Endothelial cell of umbilical vein (primary cell): ENCODE measurements around the gene XDH. TPM values are rescaled to one million over a fixed set of nuclear protein-coding genes. Genes with fewer than 3 reads are reported as not detected.

Source experiments
- BruUV-seq: library from RNA; stranded (reverse); fragments of 400-500 nt; replicated peaks from 2 replicates; lab custom pipeline; 2021; lab: Mats Ljungman, UMichigan
- CTCF ChIA-PET: fragments of 300-600, 350-600 bp; sonication (Branson Sonifier 250); formaldehyde crosslinking; loops from one replicate; lab custom pipeline; 2021; ENCODE audit warnings: antibody characterized with exemption, inconsistent platforms; lab: Charles Lee
- POLR2A ChIA-PET: fragments of 300-600, 350-600 bp; sonication (Branson Sonifier 250); formaldehyde crosslinking; loops from one replicate; lab custom pipeline; 2021; ENCODE audit warnings: antibody characterized with exemption, inconsistent platforms; lab: Charles Lee
- DNase-seq: peaks from one replicate; pipeline ENCODE4 v3.0.0-alpha.2; 2011; ENCODE audit warnings: low read depth, low spot score
- FAIRE-seq: peaks from 2 replicates; lab custom pipeline; 2011; peaks lifted over from hg19 to GRCh38; lab: Jason Lieb, UNC
- H2AFZ ChIP-seq: 2 replicates; pipeline ENCODE4 v1.6.0; 2012; ENCODE audit warnings: low read depth, low read length, control low read depth, inconsistent platforms
- H3K27ac ChIP-seq: 2 replicates; pipeline ENCODE4 v1.5.1; 2011; ENCODE audit warnings: low read depth, mild to moderate bottlenecking, control low read depth, low read length, moderate library complexity; ENCODE audit not compliant: insufficient read depth
- H3K27me3 ChIP-seq, 2 experiments: 2 replicates each; pipeline versions ENCODE4 v1.6.0 to v1.6.1; 2011; ENCODE audit warnings: low read length in 2 of 2, mixed read lengths in 1 of 2; ENCODE audit not compliant: control insufficient read depth in 2 of 2, insufficient read depth in 2 of 2
- H3K36me3 ChIP-seq, 2 experiments: 2 replicates in 1 of 2; 3 replicates in 1 of 2; pipeline ENCODE4 v1.5.1; 2011; ENCODE audit warnings: low read length in 2 of 2, mild to moderate bottlenecking in 1 of 2, moderate library complexity in 1 of 2; ENCODE audit not compliant: control insufficient read depth in 2 of 2, insufficient read depth in 2 of 2; ENCODE audit errors: extremely low read depth in 1 of 2
- H3K4me1 ChIP-seq: 3 replicates; pipeline ENCODE4 v1.5.1; 2011; ENCODE audit warnings: mild to moderate bottlenecking, low read length; ENCODE audit not compliant: control insufficient read depth, insufficient read depth; ENCODE audit errors: extremely low read depth
- H3K4me2 ChIP-seq: 2 replicates; pipeline ENCODE4 v1.6.1; 2011; ENCODE audit warnings: low read length, control low read depth, mixed read lengths; ENCODE audit not compliant: insufficient read depth
- H3K4me3 ChIP-seq, 3 experiments: fragments of 200-600 bp in 1 of 3; sonication (generic), shearing (Covaris generic) in 1 of 3; replicated peaks in 1 of 3; 2 replicates each; pipeline ENCODE4 v1.5.1; 2011 to 2016; ENCODE audit warnings: control low read depth in 3 of 3, low read length in 3 of 3, mild to moderate bottlenecking in 2 of 3, inconsistent platforms in 1 of 3, low read depth in 1 of 3, moderate library complexity in 1 of 3; ENCODE audit not compliant: insufficient read depth in 1 of 3
- H3K79me2 ChIP-seq: 2 replicates; pipeline ENCODE4 v1.6.0; 2012; ENCODE audit warnings: low read length, inconsistent platforms; ENCODE audit not compliant: control insufficient read depth, insufficient read depth
- H3K9ac ChIP-seq: replicated peaks from 2 replicates; pipeline ENCODE3; 2011; ENCODE audit warnings: low read length, control low read depth; ENCODE audit not compliant: insufficient read depth; ENCODE audit errors: extremely low read depth
- H3K9me1 ChIP-seq: replicated peaks from 3 replicates; pipeline ENCODE4 v1.6.0; 2011; ENCODE audit warnings: mild to moderate bottlenecking, low read length; ENCODE audit not compliant: control insufficient read depth, insufficient read depth; ENCODE audit errors: extremely low read depth
- H3K9me3 ChIP-seq: replicated peaks from 2 replicates; pipeline ENCODE4 v1.5.1; 2012; ENCODE audit warnings: low read length, inconsistent platforms; ENCODE audit not compliant: control insufficient read depth, insufficient read depth
- H4K20me1 ChIP-seq: replicated peaks from 2 replicates; pipeline ENCODE3; 2011; ENCODE audit warnings: mild to moderate bottlenecking, low read length; ENCODE audit not compliant: control insufficient read depth, insufficient read depth; ENCODE audit errors: extremely low read depth
- CTCF ChIP-seq, 2 donors: IDR thresholded peaks; 1 replicate in 1 of 2; 2 replicates in 1 of 2; pipeline ENCODE4 v1.5.1; 2011; ENCODE audit warnings: low read length in 2 of 2, mild to moderate bottlenecking in 2 of 2, moderate library complexity in 2 of 2, control low read depth in 1 of 2, inconsistent platforms in 1 of 2, low read depth in 1 of 2; ENCODE audit not compliant: insufficient read depth in 1 of 2; ENCODE audit errors: extremely low read depth in 1 of 2
- EZH2 ChIP-seq: IDR thresholded peaks from 2 replicates; pipeline ENCODE4 v1.6.1; 2012; ENCODE audit warnings: borderline replicate concordance, low read depth, mild to moderate bottlenecking, moderate library complexity, low read length, inconsistent platforms; ENCODE audit not compliant: severe bottlenecking
- FOS ChIP-seq: IDR thresholded peaks from 2 replicates; pipeline ENCODE4 v1.6.1; 2011; ENCODE audit warnings: mild to moderate bottlenecking, low read length, moderate library complexity, borderline replicate concordance; ENCODE audit not compliant: insufficient read depth
- GATA2 ChIP-seq: IDR thresholded peaks from 2 replicates; pipeline ENCODE4 v1.7.0; 2011; ENCODE audit warnings: low read depth, mild to moderate bottlenecking, moderate library complexity, mixed read lengths, low read length; ENCODE audit not compliant: insufficient read length, insufficient read depth
- JUN ChIP-seq: IDR thresholded peaks from 2 replicates; pipeline ENCODE4 v1.6.1; 2011; ENCODE audit warnings: borderline replicate concordance, low read depth; ENCODE audit not compliant: insufficient read length, insufficient read depth
- MYC ChIP-seq: IDR thresholded peaks from one replicate; pipeline ENCODE4 v1.6.1; 2011; ENCODE audit warnings: mild to moderate bottlenecking, low read depth, low read length
- POLR2A ChIP-seq: IDR thresholded peaks from 2 replicates; pipeline ENCODE4 v1.6.1; 2012; ENCODE audit warnings: low read depth, mild to moderate bottlenecking, control low read depth, low read length
- POLR2AphosphoS5 ChIP-seq: IDR thresholded peaks from 2 replicates; pipeline ENCODE4 v1.6.1; 2012; ENCODE audit warnings: low read depth, mild to moderate bottlenecking, control low read depth, low read length, moderate library complexity; ENCODE audit not compliant: insufficient read depth
- dilution Hi-C: fragments of 300-500 bp; cut with MboI; formaldehyde crosslinking; loops from one replicate; pipeline ENCODE4 v1.15.0; 2019; ENCODE audit warnings: low sequenced_read_pairs; ENCODE audit not compliant: extremely low pct_ligation_motif_present
- intact Hi-C: fragments of 100-400 bp; cut with micrococcal nuclease; formaldehyde crosslinking; loops from one replicate; pipeline ENCODE4 v1.10.0; 2022
- polyA plus RNA-seq, 4 experiments: library from polyadenylated mRNA; depleted of rRNA in 3 of 4; stranded (reverse) in 3 of 4; unstranded in 1 of 4; fragments of >200 nt; gene quantifications; 2 replicates each; pipeline versions ENCODE4 v1.2.1 to v1.2.3, GENCODE V29; 2011 to 2012; ENCODE audit warnings: missing spikeins in 1 of 4
- total RNA-seq: library from RNA; stranded (reverse); gene quantifications from 2 replicates; pipeline ENCODE4 v1.2.3, GENCODE V29; 2021
- TF ChIP-seq, protein P1 (sequence below): IDR thresholded peaks from 2 replicates; pipeline ENCODE4 v1.6.1; 2011; ENCODE audit not compliant: insufficient read depth, insufficient read length

Gene XDH
- total and polyA plus RNA-seq, 2 donors (not counting 3 experiments of a cell fraction or from before 2014, with no cell fraction given): not detected

DNA sequence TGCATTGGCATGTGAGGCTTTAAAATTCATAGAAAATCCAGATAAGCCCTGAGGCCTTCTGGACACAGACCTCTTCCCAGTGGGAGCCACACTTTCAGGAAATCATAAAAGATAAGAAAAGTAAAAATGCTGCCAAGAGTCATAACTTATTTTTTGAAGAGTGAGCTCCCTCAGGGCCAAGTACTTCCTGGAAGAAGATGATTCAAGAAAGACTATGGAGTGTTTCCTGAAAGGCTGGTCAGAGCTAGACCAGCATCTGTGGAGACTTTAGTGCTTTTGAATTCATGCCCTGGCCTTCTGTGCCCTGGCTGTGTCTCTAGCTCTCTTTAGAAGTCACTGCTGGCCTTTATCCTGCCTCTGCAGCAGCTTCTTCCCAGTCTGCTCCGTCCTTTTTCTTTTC is 6.4 kb upstream of the XDH start:
- TF ChIP-seq MYC (no peak), POLR2A (no peak), JUN (no peak), EZH2 (no peak), CTCF (IDR thresholded peaks at IDR 0.05; ENCODE audit: extremely low read depth in 1 of 2, insufficient read depth in 1 of 2, low read depth in 1 of 2, low read length in 2 of 2) (no peak), GATA2 (no peak), FOS (no peak), POLR2AphosphoS5 (no peak)
- TF ChIP-seq, protein P1, sequence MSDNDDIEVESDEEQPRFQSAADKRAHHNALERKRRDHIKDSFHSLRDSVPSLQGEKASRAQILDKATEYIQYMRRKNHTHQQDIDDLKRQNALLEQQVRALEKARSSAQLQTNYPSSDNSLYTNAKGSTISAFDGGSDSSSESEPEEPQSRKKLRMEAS: no peak
- Histone ChIP-seq H3K4me1 (no peaks in the 10 kb centered on the region), H3K36me3 (no peaks in the 10 kb centered on the region), H3K9me1 (no peaks in the 10 kb centered on the region), H3K9ac (no peak overlapping the region), H3K4me2 (no peak overlapping the region), H3K27ac (no peak overlapping the region), H3K9me3 (no peaks in the 10 kb centered on the region), H2AFZ (no peak overlapping the region), H3K79me2 (no peaks in the 10 kb centered on the region), H3K4me3 (no peak overlapping the region), H3K27me3 (no peaks in the 10 kb centered on the region), H4K20me1 (no peaks in the 10 kb centered on the region)
- no peak for FAIRE-seq
- DNase-seq: no peak
- ChIA-PET POLR2A (no interaction called here), CTCF (no interaction called here)
- intact Hi-C loops (no loop called here), dilution Hi-C loops (no loop called here)
- BruUV-seq: no TSS peak
